HUES48 (cell line): Measurements from ENCODE around the gene FZD8.
"Not testable (repeated sequence)": the region's sequence is repeated elsewhere in the genome, so short reads cannot be mapped to it uniquely, and the experiment has no call there.

Source experiments
- H3K27ac ChIP-seq: one replicate; pipeline ENCODE4 v1.7.0; 2013; ENCODE audit warnings: low read depth, low read length, inconsistent platforms
- H3K27me3 ChIP-seq: 2 replicates; pipeline ENCODE4 v1.6.1; 2013; ENCODE audit warnings: mild to moderate bottlenecking, low read length; ENCODE audit not compliant: control insufficient read depth, insufficient read depth
- H3K36me3 ChIP-seq: 2 replicates; pipeline ENCODE4 v1.6.1; 2013; ENCODE audit warnings: low read length; ENCODE audit not compliant: control insufficient read depth, insufficient read depth
- H3K4me1 ChIP-seq: 2 replicates; pipeline ENCODE4 v1.6.1; 2013; ENCODE audit warnings: mild to moderate bottlenecking, low read length; ENCODE audit not compliant: control insufficient read depth, insufficient read depth
- H3K4me3 ChIP-seq: 2 replicates; pipeline ENCODE4 v1.5.1; 2013; ENCODE audit warnings: mild to moderate bottlenecking, low read depth, low read length
- H3K9ac ChIP-seq: 2 replicates; pipeline ENCODE4 v1.6.1; 2013; ENCODE audit warnings: mild to moderate bottlenecking, low read depth, low read length, moderate library complexity
- H3K9me3 ChIP-seq: 2 replicates; pipeline ENCODE4 v1.6.1; 2013; ENCODE audit warnings: low read length; ENCODE audit not compliant: control insufficient read depth, insufficient read depth

FZD8 gene, protein sequence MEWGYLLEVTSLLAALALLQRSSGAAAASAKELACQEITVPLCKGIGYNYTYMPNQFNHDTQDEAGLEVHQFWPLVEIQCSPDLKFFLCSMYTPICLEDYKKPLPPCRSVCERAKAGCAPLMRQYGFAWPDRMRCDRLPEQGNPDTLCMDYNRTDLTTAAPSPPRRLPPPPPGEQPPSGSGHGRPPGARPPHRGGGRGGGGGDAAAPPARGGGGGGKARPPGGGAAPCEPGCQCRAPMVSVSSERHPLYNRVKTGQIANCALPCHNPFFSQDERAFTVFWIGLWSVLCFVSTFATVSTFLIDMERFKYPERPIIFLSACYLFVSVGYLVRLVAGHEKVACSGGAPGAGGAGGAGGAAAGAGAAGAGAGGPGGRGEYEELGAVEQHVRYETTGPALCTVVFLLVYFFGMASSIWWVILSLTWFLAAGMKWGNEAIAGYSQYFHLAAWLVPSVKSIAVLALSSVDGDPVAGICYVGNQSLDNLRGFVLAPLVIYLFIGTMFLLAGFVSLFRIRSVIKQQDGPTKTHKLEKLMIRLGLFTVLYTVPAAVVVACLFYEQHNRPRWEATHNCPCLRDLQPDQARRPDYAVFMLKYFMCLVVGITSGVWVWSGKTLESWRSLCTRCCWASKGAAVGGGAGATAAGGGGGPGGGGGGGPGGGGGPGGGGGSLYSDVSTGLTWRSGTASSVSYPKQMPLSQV

GRCh38 chr10:35642035-35642792 is at the start of gene FZD8:
FZD8 (minus strand) TSS chr10:35642296; CDS start chr10:35641429, 867 bp downstream.
- Histone ChIP-seq H3K36me3 (no peaks in the 10 kb centered on the region), H3K4me1 (peaks cover 22% of the 10 kb centered on the region), H3K9ac (peak within 1 kb of the TSS; percentile 56), H3K27me3 (peaks cover 28% of the 10 kb centered on the region), H3K27ac (peak within 1 kb of the TSS; percentile 72), H3K9me3 (no peaks in the 10 kb centered on the region), H3K4me3 (peak within 1 kb of the TSS; percentile 81)

- no peaks in the 10 kb centered on the region for H3K9me3 ChIP-seq
- peaks cover 50% of the 10 kb centered on the region for H3K4me1 ChIP-seq
- no peaks in the 10 kb centered on the region; the same call in 1 of the 2 replicates for H3K27me3 ChIP-seq
- H3K27ac ChIP-seq: peak overlapping the region; percentile 77
- peak overlapping the region; percentile 14; the same call in 1 of the 2 replicates for H3K9ac ChIP-seq
- H3K36me3 ChIP-seq: no peaks in the 10 kb centered on the region
- peak overlapping the region; percentile 43 for H3K4me3 ChIP-seq
Observed at GRCh38 chr10:35691522-35692236, 49.6 kb upstream of the FZD8 start.

DNA sequence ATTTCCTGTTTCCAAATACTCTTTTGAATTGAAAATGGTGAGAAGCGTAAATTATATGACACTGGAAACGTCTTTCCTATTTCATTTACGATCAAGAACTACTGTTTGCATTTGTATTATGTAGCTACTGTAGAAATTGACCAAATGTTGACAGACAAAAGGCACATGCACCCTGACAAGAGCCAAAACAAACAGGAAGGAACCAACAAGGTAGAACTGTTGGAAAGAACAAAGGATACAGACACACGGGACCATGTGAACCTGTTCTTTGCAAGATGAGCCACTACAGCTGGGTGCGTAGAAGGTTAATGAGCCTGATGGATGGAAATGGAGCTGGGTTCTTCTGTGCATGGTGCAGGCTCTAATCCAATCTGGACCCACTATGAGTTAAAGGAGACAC is 48.4 kb upstream of the FZD8 start:
- Histone ChIP-seq H3K9ac (no peak overlapping the region), H3K4me1 (peaks cover 42% of the 10 kb centered on the region), H3K27me3 (no peaks in the 10 kb centered on the region; the same call in 1 of the 2 replicates), H3K36me3 (no peaks in the 10 kb centered on the region), H3K4me3 (no peak overlapping the region), H3K27ac (no peak overlapping the region), H3K9me3 (no peaks in the 10 kb centered on the region)

GRCh38 chr10:35685858-35686257 is 43.8 kb upstream of the FZD8 start:
- not testable (repeated sequence) for H3K27ac ChIP-seq, H3K9me3 ChIP-seq, H3K4me3 ChIP-seq

DNA sequence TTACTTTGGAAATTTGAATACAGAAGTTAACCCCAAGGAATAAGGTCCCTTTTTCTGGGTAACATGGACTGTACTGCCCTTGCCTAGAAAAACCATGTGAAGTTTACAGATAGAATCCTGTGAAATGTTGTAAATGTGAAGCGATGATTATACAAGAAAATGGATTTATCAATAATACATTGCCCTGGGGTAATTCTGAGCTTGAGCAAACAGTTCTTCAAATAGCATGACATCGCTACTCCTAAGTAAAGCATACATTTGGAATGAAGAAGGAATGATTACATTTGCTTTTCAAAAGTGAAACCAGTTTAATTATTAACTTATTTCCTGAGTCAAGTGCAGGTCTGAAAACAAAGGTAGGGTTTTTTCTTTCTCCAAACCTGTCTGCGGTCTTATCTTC is 43.3 kb upstream of the FZD8 start:
- H3K9ac ChIP-seq: no peak overlapping the region
- no peaks in the 10 kb centered on the region; the same call in 1 of the 2 replicates for H3K27me3 ChIP-seq
- H3K4me1 ChIP-seq: peaks cover 26% of the 10 kb centered on the region
- H3K4me3 ChIP-seq: no peak overlapping the region
- no peaks in the 10 kb centered on the region for H3K36me3 ChIP-seq
- H3K27ac ChIP-seq: no peak overlapping the region
- no peaks in the 10 kb centered on the region for H3K9me3 ChIP-seq

More at GRCh38 chr10:35685858-35686257, 43.8 kb upstream of the FZD8 start:
- H3K27me3 ChIP-seq, H3K9ac ChIP-seq, H3K36me3 ChIP-seq: not testable (repeated sequence)
- H3K4me1 ChIP-seq: peaks cover 31% of the 10 kb centered on the region

GRCh38 chr10:35684586-35684985 is 42.5 kb upstream of the FZD8 start:
- Histone ChIP-seq H3K9me3 (no peaks in the 10 kb centered on the region), H3K27ac (no peak overlapping the region), H3K4me1 (peaks cover 18% of the 10 kb centered on the region), H3K36me3 (no peaks in the 10 kb centered on the region), H3K9ac (no peak overlapping the region), H3K27me3 (no peaks in the 10 kb centered on the region), H3K4me3 (no peak overlapping the region)

DNA sequence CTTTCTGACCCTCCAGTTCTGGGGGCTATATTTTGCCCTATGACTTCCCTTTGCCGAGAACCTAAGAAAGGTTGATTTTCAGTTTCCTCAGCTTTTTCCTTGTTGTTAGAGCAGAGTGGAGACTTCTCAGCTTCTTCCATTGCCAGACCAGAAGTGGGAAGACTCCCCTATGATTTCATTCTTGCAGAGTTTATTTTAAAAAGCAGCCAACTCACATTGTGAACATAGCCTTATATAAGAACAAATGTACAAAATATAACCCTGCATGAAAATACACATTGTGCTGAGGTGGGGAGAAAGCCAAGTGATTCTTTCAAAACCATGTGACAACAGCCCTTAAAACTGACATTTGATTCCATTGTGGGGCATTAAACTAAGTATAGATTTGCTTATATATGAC is 33.8 kb upstream of the FZD8 start:
- H3K27ac ChIP-seq: no peak overlapping the region
- H3K27me3 ChIP-seq: no peaks in the 10 kb centered on the region
- no peaks in the 10 kb centered on the region for H3K36me3 ChIP-seq
- no peak overlapping the region for H3K4me3 ChIP-seq
- H3K4me1 ChIP-seq: no peaks in the 10 kb centered on the region
- no peaks in the 10 kb centered on the region for H3K9me3 ChIP-seq
- H3K9ac ChIP-seq: no peak overlapping the region

GRCh38 chr10:35674843-35675242 is 32.7 kb upstream of the FZD8 start:
- no peaks in the 10 kb centered on the region for H3K9me3 ChIP-seq
- no peaks in the 10 kb centered on the region for H3K27me3 ChIP-seq
- no peak overlapping the region for H3K27ac ChIP-seq

GRCh38 chr10:35668865-35669650 is 27.0 kb upstream of the FZD8 start:
- Histone ChIP-seq H3K4me3 (no peak overlapping the region), H3K4me1 (peaks cover 30% of the 10 kb centered on the region), H3K27me3 (no peaks in the 10 kb centered on the region), H3K9me3 (no peaks in the 10 kb centered on the region), H3K36me3 (no peaks in the 10 kb centered on the region), H3K9ac (no peak overlapping the region), H3K27ac (peak overlapping the region; percentile 67)

More at GRCh38 chr10:35674843-35675242, 32.7 kb upstream of the FZD8 start:
- Histone ChIP-seq H3K9ac (no peak overlapping the region), H3K4me1 (0 out of 2 replicates have a peak, but pooled peaks cover 6% of the 10 kb centered on the region), H3K4me3 (no peak overlapping the region), H3K36me3 (no peaks in the 10 kb centered on the region)

DNA sequence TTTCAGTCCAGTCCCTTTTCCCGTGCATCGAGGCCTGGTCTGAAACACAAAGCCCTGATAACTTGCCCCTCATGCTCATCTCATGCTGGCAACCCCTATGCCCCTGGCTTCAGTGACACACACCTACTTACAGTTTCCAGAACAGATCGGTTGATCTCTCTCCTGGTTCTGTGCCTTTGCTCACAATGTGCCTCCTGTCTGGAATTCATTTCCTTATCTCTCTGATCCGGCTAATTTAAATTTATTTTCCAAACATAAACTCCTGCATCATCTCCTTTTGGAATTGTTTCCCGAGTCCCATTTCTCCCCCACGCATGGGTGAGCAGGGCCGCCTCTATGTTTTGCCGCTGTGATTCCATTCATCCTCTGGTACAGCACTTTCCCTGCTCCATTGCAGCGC is 25.9 kb upstream of the FZD8 start:
- peaks cover 37% of the 10 kb centered on the region for H3K4me1 ChIP-seq
- no peaks in the 10 kb centered on the region for H3K9me3 ChIP-seq
- H3K4me3 ChIP-seq: no peak overlapping the region
- H3K9ac ChIP-seq: no peak overlapping the region
- H3K36me3 ChIP-seq: no peaks in the 10 kb centered on the region
- no peak overlapping the region for H3K27ac ChIP-seq
- H3K27me3 ChIP-seq: no peaks in the 10 kb centered on the region
